Activated CD4-positive, alpha-beta T cell treated with anti-CD3 and anti-CD28 coated beads, Interleukin-2, amount 50 U/mL, for 48 hours (primary cell): ENCODE results near the gene ERMARD.

Source experiments
- DNase-seq, 2 experiments: peaks; one replicate each; pipeline ENCODE4 v3.0.0-alpha.2; 2020

The ERMARD gene

GRCh38 chr6:169827290-169827717, 75.9 kb downstream of the ERMARD start:
- DNase-seq = no peak

- no peak for DNase-seq
These were observed 76.8 kb downstream of the ERMARD start for GRCh38 chr6:169828176-169828575.

- no peak for DNase-seq
These were observed 78.4 kb downstream of the ERMARD start for GRCh38 chr6:169829786-169830185.

- no peak for DNase-seq
These were observed 79.5 kb downstream of the ERMARD start for GRCh38 chr6:169830876-169831275.
